Bronchial epithelial cell (primary cell): ENCODE measurements around the gene RFPL2. TPM values are rescaled to one million over a fixed set of nuclear protein-coding genes. Genes with fewer than 3 reads are reported as not detected.

Experiments
- DNase-seq: peaks from one replicate; pipeline ENCODE4 v3.0.0-alpha.2; 2010; ENCODE audit warnings: low read depth
- FAIRE-seq: peaks from 2 replicates; lab custom pipeline; 2011; peaks lifted over from hg19 to GRCh38; lab: Jason Lieb, UNC
- H3K27me3 ChIP-seq: 2 replicates; pipeline ENCODE4 v1.5.1; 2011; ENCODE audit warnings: low read length; ENCODE audit not compliant: control insufficient read depth, insufficient read depth
- H3K36me3 ChIP-seq: 2 replicates; pipeline ENCODE4 v1.5.1; 2011; ENCODE audit warnings: low read length; ENCODE audit not compliant: control insufficient read depth, insufficient read depth
- H3K4me3 ChIP-seq: 2 replicates; pipeline ENCODE4 v1.5.1; 2011; ENCODE audit warnings: mild to moderate bottlenecking, low read depth, low read length, control low read depth
- total RNA-seq: library from RNA; depleted of rRNA; stranded (reverse); fragments of >200 nt; gene quantifications from 2 replicates; pipeline ENCODE4 v1.2.1, GENCODE V29; 2014
- TF ChIP-seq, protein P1 (sequence below): IDR thresholded peaks from 2 replicates; pipeline ENCODE4 v1.5.1; 2011; ENCODE audit warnings: mild to moderate bottlenecking, moderate library complexity, low read length, control low read depth, inconsistent platforms; ENCODE audit not compliant: insufficient read depth, severe bottlenecking

The RFPL2 gene
- total RNA-seq, 1 donor from 2014 or later = not detected

DNA sequence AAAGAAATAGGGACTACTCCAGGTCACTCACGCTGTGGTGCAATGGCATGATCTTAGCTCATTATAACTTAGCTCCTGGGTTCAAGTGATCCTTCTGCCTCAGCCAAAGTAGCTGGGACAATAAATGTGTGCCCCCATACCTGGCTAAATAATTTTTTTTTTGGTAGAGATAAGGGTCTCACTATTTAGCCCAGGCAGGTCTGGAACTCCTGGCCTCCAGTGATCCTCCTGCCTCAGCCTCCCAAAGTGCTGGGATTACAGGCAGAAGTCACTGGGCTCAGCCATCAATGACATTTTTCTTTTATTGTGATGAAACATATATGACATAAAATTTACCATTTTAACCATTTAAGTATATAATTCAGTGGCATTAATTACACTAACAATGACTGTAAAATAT is 39.7 kb upstream of the RFPL2 start:
- DNase-seq (no peak), FAIRE-seq (no peak)
- TF ChIP-seq, protein P1, sequence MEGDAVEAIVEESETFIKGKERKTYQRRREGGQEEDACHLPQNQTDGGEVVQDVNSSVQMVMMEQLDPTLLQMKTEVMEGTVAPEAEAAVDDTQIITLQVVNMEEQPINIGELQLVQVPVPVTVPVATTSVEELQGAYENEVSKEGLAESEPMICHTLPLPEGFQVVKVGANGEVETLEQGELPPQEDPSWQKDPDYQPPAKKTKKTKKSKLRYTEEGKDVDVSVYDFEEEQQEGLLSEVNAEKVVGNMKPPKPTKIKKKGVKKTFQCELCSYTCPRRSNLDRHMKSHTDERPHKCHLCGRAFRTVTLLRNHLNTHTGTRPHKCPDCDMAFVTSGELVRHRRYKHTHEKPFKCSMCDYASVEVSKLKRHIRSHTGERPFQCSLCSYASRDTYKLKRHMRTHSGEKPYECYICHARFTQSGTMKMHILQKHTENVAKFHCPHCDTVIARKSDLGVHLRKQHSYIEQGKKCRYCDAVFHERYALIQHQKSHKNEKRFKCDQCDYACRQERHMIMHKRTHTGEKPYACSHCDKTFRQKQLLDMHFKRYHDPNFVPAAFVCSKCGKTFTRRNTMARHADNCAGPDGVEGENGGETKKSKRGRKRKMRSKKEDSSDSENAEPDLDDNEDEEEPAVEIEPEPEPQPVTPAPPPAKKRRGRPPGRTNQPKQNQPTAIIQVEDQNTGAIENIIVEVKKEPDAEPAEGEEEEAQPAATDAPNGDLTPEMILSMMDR = no peak
- H3K27me3 ChIP-seq = peaks cover 1% of the 10 kb centered on the region
- H3K4me3 ChIP-seq = no peak overlapping the region
- no peaks in the 10 kb centered on the region for H3K36me3 ChIP-seq

DNA sequence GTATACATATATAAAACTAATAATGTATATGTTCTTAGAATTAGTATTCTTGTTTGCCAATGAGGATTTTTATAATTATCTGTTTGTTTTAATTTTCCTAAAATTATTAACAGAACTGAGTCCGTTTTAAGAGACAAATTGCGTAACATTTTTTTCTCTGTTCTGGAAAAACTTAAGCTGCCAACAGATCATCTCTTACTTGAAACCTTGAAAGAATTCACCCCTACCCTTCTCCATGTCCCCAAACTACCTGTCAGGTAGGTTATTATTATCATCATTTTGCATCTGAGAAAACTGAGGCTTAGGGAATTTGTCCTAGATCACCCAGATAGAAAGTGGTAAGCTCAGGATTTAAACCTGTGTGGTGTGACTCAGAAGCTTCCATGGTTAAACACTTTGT is 35.6 kb upstream of the RFPL2 start:
- peaks cover 1% of the 10 kb centered on the region for H3K27me3 ChIP-seq
- FAIRE-seq (no peak), DNase-seq (no peak)
- no peak overlapping the region for H3K4me3 ChIP-seq
- no peaks in the 10 kb centered on the region for H3K36me3 ChIP-seq
- TF ChIP-seq, protein P1 = no peak

DNA sequence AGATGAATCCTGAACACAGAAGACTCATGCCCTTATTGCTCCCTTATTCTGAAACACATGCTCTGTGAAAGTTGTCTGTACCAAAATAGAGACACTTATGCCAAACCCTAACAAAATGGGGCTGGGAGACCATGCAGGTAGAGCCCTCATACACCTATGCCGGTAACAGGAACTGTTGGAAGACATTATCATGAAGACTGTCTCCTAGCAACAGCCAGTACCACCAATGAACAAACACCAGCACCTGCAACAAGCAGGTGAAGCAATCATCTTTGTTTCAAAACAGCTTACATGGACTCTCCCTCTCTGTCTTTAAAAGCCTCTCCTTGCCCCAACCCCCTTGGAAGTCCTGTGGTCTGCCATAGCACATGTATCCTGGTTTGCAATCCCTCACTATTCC is 33.0 kb upstream of the RFPL2 start:
- TF ChIP-seq, protein P1 = no peak
- no peaks in the 10 kb centered on the region for H3K27me3 ChIP-seq
- no peaks in the 10 kb centered on the region for H3K36me3 ChIP-seq
- FAIRE-seq = peak; percentile 47
- H3K4me3 ChIP-seq = no peak overlapping the region
- DNase-seq = no peak

DNA sequence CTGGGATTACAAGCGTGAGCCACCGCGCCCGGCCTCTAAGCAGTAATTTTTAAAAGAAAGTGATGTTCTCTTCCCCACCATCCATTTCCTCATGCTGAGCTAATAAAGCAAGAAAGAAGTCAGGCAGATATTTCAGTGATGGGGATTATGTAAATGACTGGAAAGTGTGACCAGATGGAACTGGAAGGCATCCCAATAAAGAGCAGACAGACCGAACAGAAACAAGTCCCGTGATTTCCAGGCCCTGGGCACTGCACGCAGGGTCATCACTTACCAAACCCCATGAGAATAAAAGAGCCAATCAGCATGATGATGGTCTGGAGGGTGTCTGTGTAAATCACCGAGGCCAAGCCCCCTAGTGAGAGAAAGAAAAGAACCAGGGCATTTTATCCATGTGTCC is 32.1 kb upstream of the RFPL2 start:
- TF ChIP-seq, protein P1 = no peak
- H3K27me3 ChIP-seq = no peaks in the 10 kb centered on the region
- no peak overlapping the region for H3K4me3 ChIP-seq
- FAIRE-seq (no peak), DNase-seq (no peak)
- H3K36me3 ChIP-seq = no peaks in the 10 kb centered on the region

DNA sequence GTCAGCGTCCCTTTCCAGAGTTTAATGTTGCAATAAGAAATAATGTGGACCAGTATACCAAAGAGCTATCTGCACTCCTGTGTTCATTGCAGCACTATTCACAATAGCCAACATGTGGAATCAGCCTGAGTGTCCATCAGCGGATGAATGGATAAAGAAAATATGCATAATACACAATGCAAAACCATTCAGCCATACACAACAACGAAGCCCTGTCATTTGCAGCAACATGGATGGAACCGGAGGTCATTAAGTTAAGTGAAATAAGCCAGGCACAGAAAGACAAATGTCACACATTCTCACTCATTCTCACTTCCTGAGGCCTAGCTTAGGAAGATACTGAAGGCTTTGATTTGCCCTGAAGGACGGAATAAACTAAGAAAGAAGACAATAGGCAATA is 28.2 kb upstream of the RFPL2 start:
- TF ChIP-seq, protein P1 = no peak
- H3K4me3 ChIP-seq = no peak overlapping the region
- no peaks in the 10 kb centered on the region for H3K36me3 ChIP-seq
- no peaks in the 10 kb centered on the region for H3K27me3 ChIP-seq
- DNase-seq (no peak), FAIRE-seq (no peak)

DNA sequence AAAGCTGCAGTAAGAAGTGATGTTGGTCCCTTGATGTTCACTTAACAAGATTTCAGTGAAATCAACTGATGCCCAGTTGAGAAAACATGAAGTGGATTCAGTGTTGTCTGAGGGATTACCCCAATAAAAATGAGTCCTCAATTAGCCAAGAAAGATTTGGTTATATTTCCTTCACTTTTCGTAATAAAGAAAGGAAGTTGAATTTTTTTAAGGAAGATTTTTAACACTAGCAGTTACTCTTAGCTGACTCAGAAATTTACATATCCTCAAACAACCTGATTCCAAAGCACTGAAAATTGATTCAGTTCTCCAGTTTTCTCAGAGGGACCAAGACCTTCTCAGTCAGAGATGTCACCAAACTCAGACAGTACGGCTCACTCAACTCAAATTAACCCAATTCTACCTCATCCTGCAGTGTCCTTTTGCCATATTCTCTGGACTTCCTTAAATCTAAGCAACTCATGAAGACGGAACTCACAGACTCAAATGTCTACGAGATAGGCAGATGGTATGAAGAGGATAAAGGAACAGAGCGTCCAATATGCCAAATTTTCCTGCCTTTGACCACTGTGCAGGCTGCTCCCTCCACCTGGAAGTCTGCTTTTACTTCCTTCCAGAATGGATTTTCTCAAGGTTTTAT is 27.4 kb upstream of the RFPL2 start:
- Histone ChIP-seq H3K36me3 (no peaks in the 10 kb centered on the region), H3K4me3 (no peak overlapping the region), H3K27me3 (no peaks in the 10 kb centered on the region)
- DNase-seq = no peak
- FAIRE-seq = no peak
- TF ChIP-seq, protein P1 = no peak
